Activated CD8-positive, alpha-beta T cell treated with anti-CD3 and anti-CD28 coated beads for 36 hours (primary cell): Measurements from ENCODE around the gene OLFM1. TPM values are rescaled to one million over a fixed set of nuclear protein-coding genes. Genes with fewer than 3 reads are reported as not detected.

Experiments
- ATAC-seq: fragments of 200-7000 bp; cut with Tn5 transposase; one replicate; pipeline ENCODE4 v1.10.0; 2021; ENCODE audit warnings: mild to moderate bottlenecking, moderate library complexity
- CTCF ChIA-PET: fragments of 350-600 bp; sonication (Branson Sonifier 250); formaldehyde crosslinking; loops from one replicate; lab custom pipeline; 2021; ENCODE audit warnings: antibody characterized with exemption; lab: Charles Lee
- POLR2A ChIA-PET: fragments of 350-600 bp; sonication (Branson Sonifier 250); formaldehyde crosslinking; loops from one replicate; lab custom pipeline; 2021; ENCODE audit warnings: antibody characterized with exemption; lab: Charles Lee
- DNase-seq: peaks from one replicate; pipeline ENCODE4 v3.0.0-alpha.2; 2020
- H3K27ac Mint-ChIP-seq: one replicate; pipeline ENCODE4 v1.8.0; 2021; ENCODE audit warnings: mild to moderate bottlenecking, mixed read lengths
- H3K27me3 Mint-ChIP-seq: one replicate; pipeline ENCODE4 v1.8.0; 2021; ENCODE audit warnings: mixed read lengths
- H3K36me3 Mint-ChIP-seq: one replicate; pipeline ENCODE4 v1.8.0; 2021; ENCODE audit warnings: low read depth, mixed read lengths
- H3K4me1 Mint-ChIP-seq: one replicate; pipeline ENCODE4 v1.8.0; 2021; ENCODE audit warnings: low read depth, mixed read lengths
- H3K4me3 Mint-ChIP-seq: one replicate; pipeline ENCODE4 v1.8.0; 2021; ENCODE audit warnings: mild to moderate bottlenecking, moderate library complexity, mixed read lengths
- H3K9me3 Mint-ChIP-seq: one replicate; pipeline ENCODE4 v1.8.0; 2021; ENCODE audit warnings: mixed read lengths
- intact Hi-C: fragments of 100-400 bp; cut with micrococcal nuclease; formaldehyde crosslinking; loops from one replicate; pipeline ENCODE4 v1.10.0; 2022
- total RNA-seq, 2 experiments: library from RNA; stranded (reverse); gene quantifications; one replicate each; pipeline ENCODE4 v1.2.3, GENCODE V29; 2021
- TF ChIP-seq, protein P1 (sequence below): fragments of 200-600 bp; IDR thresholded peaks from one replicate; pipeline ENCODE4 v1.8.0; 2022; ENCODE audit warnings: antibody characterized with exemption, mild to moderate bottlenecking

The OLFM1 gene
- total RNA-seq, 2 experiments from 2014 or later, result not detected

DNA sequence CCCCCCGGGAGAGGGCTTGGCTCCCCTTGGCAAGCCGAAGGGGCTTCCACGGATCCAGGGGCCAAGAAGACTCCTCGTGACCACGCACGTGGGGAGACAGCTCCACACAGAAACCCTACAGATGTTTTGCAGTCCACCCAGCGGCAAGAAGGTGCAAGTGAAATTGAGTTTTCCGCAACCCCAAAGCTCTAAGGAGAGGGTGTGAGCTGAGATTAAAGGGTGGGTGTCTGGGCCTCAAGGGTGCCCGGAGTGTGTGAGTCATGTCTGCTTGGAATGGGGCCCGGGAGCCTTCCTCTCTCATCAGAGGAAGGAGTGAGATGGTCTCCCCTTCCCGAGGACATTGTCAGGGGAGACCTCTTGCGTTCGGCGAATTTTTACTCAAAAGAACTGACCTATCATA lies 79.1 kb downstream of the OLFM1 start:
- no peaks in the 10 kb centered on the region for H3K4me1 Mint-ChIP-seq
- DNase-seq (no peak), ATAC-seq (no peak)
- POLR2A ChIA-PET, result no interaction called here
- TF ChIP-seq, protein P1, sequence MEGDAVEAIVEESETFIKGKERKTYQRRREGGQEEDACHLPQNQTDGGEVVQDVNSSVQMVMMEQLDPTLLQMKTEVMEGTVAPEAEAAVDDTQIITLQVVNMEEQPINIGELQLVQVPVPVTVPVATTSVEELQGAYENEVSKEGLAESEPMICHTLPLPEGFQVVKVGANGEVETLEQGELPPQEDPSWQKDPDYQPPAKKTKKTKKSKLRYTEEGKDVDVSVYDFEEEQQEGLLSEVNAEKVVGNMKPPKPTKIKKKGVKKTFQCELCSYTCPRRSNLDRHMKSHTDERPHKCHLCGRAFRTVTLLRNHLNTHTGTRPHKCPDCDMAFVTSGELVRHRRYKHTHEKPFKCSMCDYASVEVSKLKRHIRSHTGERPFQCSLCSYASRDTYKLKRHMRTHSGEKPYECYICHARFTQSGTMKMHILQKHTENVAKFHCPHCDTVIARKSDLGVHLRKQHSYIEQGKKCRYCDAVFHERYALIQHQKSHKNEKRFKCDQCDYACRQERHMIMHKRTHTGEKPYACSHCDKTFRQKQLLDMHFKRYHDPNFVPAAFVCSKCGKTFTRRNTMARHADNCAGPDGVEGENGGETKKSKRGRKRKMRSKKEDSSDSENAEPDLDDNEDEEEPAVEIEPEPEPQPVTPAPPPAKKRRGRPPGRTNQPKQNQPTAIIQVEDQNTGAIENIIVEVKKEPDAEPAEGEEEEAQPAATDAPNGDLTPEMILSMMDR, result no peak
- no peaks in the 10 kb centered on the region for H3K27me3 Mint-ChIP-seq
- H3K36me3 Mint-ChIP-seq, result no peaks in the 10 kb centered on the region
- no peaks in the 10 kb centered on the region for H3K9me3 Mint-ChIP-seq
- no peak overlapping the region for H3K4me3 Mint-ChIP-seq
- intact Hi-C loops, result no loop called here
- no peak overlapping the region for H3K27ac Mint-ChIP-seq
- CTCF ChIA-PET, result no interaction called here

DNA sequence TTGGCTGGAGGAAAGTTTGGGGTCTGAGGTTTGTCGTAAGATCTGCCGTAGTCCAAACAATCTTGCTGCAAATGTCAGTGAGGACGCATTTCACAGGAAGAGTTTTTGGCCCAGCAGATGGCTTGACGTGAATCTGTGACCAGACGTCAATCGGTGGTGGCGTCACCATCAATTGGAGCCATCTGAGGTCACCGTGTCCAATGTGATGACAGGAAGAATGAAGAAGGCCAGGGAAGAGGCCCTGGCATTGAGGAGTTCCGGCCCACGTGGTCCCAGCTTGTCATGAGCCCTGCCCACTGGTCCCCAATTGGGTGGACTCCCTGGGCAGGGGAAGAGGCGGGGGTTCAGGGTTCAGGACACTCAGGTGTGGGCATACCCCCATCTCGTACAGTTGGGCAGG lies 79.9 kb downstream of the OLFM1 start:
- no peaks in the 10 kb centered on the region for H3K36me3 Mint-ChIP-seq
- intact Hi-C loops, result no loop called here
- H3K27ac Mint-ChIP-seq, result no peak overlapping the region
- H3K27me3 Mint-ChIP-seq, result no peaks in the 10 kb centered on the region
- no peak overlapping the region for H3K4me3 Mint-ChIP-seq
- H3K4me1 Mint-ChIP-seq, result no peaks in the 10 kb centered on the region
- H3K9me3 Mint-ChIP-seq, result no peaks in the 10 kb centered on the region
- ChIA-PET CTCF (no interaction called here), POLR2A (interaction anchor here (0.6 kb wide), 1 partner anchor 189 kb away, joined by 3 read pairs; no protein-coding TSS in a partner anchor)
- no peak for DNase-seq
- TF ChIP-seq, protein P1, result no peak
- ATAC-seq, result no peak

DNA sequence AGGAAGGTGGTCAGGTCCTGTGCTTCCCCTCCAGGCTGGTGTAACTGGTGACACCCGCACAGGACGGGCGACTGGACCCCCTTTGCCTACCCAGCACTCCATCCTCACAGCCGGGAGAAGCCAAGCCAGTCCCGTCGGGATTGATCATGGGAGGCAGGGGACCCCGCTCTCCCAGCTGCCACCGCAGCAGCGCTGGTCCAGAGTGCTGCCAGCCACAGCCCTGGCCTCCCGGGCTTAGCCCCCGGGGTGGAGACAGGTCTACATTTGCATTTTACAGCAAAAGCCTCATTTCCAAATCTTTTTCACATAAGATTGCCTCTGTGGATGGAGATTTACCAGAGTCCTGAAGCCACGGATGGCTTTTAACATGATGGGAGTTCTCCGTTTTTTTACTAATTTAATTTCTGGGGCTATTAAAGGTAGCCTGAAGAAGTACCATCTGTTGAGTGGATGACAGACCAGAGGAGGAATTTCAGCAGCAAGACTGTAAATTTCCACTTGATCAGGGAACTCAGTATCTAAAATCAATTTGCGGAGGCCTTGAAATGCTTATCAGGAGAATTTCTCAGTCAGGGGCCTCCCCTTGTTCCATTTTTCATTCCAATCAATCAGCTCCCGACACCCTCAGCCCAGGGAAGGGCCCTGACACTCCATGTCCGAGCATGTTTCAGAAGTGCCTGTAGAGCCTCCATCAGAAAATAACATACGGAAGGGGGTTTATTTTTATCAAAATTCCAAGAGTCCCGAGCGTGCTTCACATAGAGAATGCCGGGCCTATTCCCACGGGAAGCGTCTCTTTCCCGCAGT lies 80.6 kb downstream of the OLFM1 start:
- Mint-ChIP-seq H3K4me3 (no peak overlapping the region), H3K27ac (no peak overlapping the region), H3K27me3 (no peaks in the 10 kb centered on the region), H3K4me1 (no peaks in the 10 kb centered on the region), H3K36me3 (no peaks in the 10 kb centered on the region), H3K9me3 (no peaks in the 10 kb centered on the region)
- POLR2A ChIA-PET, result interaction anchor here (0.6 kb wide), 1 partner anchor 190 kb away, joined by 3 read pairs; no protein-coding TSS in a partner anchor
- intact Hi-C loops, result no loop called here
- ATAC-seq, result no peak
- no peak for DNase-seq
- TF ChIP-seq, protein P1, result no peak
- CTCF ChIA-PET, result no interaction called here

DNA sequence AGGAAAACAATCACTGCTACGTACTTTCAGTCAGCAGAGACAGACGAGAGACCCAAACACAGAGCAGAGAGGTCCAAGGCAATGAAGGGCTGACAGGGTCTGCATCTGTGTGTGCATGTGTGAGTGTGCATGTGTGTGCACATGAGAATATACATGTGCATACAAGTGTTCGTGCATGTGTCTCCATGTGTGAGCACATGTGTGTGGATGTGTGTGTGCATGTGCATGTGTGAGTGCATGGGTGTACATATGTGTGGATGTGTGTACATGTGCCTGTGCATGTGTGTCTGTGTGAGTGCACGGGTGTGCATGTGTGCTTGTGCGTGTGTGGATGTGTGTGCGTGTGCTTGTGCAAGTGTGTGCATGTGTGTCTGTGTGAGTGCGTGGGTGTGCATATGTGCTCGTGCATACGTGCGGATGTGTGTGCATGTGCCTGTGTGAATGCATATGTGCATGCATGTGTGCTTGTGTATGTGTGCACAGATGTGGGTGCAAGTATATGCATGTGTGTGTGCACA lies 82.3 kb downstream of the OLFM1 start:
- no peaks in the 10 kb centered on the region for H3K27me3 Mint-ChIP-seq
- intact Hi-C loops, result no loop called here
- H3K27ac Mint-ChIP-seq, result no peak overlapping the region
- TF ChIP-seq, protein P1, result no peak
- DNase-seq (no peak), ATAC-seq (no peak)
- no peaks in the 10 kb centered on the region for H3K36me3 Mint-ChIP-seq
- no peaks in the 10 kb centered on the region for H3K9me3 Mint-ChIP-seq
- ChIA-PET CTCF (no interaction called here), POLR2A (no interaction called here)
- H3K4me1 Mint-ChIP-seq, result no peaks in the 10 kb centered on the region
- no peak overlapping the region for H3K4me3 Mint-ChIP-seq

DNA sequence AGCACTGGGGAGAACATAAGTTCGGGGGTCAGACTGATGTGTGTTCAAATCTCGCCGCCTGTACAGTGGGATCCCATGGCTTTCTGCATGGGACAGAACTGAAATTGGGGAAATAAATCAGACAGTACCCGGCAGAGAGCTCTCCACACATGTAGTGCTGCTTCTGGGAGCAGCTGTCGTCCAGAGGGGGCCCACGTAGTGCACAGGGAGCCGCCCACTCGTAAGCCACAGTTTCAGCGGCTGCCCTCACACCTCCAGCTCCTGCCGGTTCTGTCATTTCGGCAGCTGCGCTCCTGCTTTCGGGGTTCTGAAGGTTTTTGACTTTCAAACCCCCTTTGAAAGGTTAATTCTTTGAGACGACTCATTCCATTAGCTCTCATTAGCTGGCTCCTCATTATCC lies 83.1 kb downstream of the OLFM1 start:
- Mint-ChIP-seq H3K27ac (no peak overlapping the region), H3K36me3 (no peaks in the 10 kb centered on the region), H3K4me3 (no peak overlapping the region), H3K27me3 (no peaks in the 10 kb centered on the region), H3K9me3 (no peaks in the 10 kb centered on the region), H3K4me1 (no peaks in the 10 kb centered on the region)
- ATAC-seq (no peak), DNase-seq (no peak)
- TF ChIP-seq, protein P1, result no peak
- CTCF ChIA-PET, result no interaction called here
- POLR2A ChIA-PET, result no interaction called here
- intact Hi-C loops, result no loop called here
